Neural progenitor cell (in vitro differentiated cells): ENCODE results near the gene ZNF284. TPM values are rescaled to one million over a fixed set of nuclear protein-coding genes. Genes with fewer than 3 reads are reported as not detected.

ENCODE experiments used
- DNase-seq: peaks from one replicate; pipeline ENCODE4 v3.0.0-alpha.2; 2016; ENCODE audit warnings: low spot score
- H2AFZ ChIP-seq: fragments of 200-600 bp; sonication (generic); replicated peaks from 2 replicates; pipeline ENCODE4 v1.6.1; 2016; ENCODE audit warnings: antibody characterized with exemption
- H3F3A ChIP-seq: fragments of 200-600 bp; sonication (generic); 2 replicates; pipeline ENCODE4 v1.6.1; 2016; ENCODE audit warnings: antibody characterized with exemption, low read depth
- H3K27ac ChIP-seq: fragments of 200-600 bp; sonication (generic); 2 replicates; pipeline ENCODE4 v1.5.1; 2016; ENCODE audit warnings: mild to moderate bottlenecking
- H3K27me3 ChIP-seq: fragments of 200-600 bp; sonication (generic); 2 replicates; pipeline ENCODE4 v1.6.1; 2016; ENCODE audit warnings: mild to moderate bottlenecking, moderate library complexity
- H3K36me3 ChIP-seq: fragments of 200-600 bp; sonication (generic); 2 replicates; pipeline ENCODE4 v1.5.1; 2016
- H3K4me1 ChIP-seq: fragments of 200-600 bp; sonication (generic); 2 replicates; pipeline ENCODE4 v1.6.1; 2016; ENCODE audit warnings: mixed run types
- H3K4me2 ChIP-seq: fragments of 200-600 bp; sonication (generic); 2 replicates; pipeline ENCODE4 v1.6.1; 2016
- H3K4me3 ChIP-seq: fragments of 200-600 bp; sonication (generic); 2 replicates; pipeline ENCODE4 v1.5.1; 2016
- H3K79me2 ChIP-seq: fragments of 200-600 bp; sonication (generic); 2 replicates; pipeline ENCODE4 v1.6.1; 2016; ENCODE audit warnings: low read depth
- H3K9ac ChIP-seq: fragments of 200-600 bp; sonication (generic); 2 replicates; pipeline ENCODE4 v1.6.1; 2016
- H3K9me3 ChIP-seq: fragments of 200-600 bp; sonication (generic); 2 replicates; pipeline ENCODE4 v1.5.1; 2016; ENCODE audit warnings: low read depth
- H4K20me1 ChIP-seq: fragments of 200-600 bp; sonication (generic); 2 replicates; pipeline ENCODE4 v1.6.1; 2016; ENCODE audit warnings: low read depth
- H3K27ac Mint-ChIP-seq: 3 replicates; pipeline ENCODE4 v1.8.0; 2021; ENCODE audit warnings: mixed read lengths
- H3K27me3 Mint-ChIP-seq: 2 replicates; pipeline ENCODE4 v1.8.0; 2022; ENCODE audit warnings: low read depth, mild to moderate bottlenecking, inconsistent platforms, moderate library complexity, mixed read lengths; ENCODE audit not compliant: insufficient read depth
- H3K36me3 Mint-ChIP-seq: 3 replicates; pipeline ENCODE4 v1.8.0; 2021; ENCODE audit warnings: mixed read lengths
- H3K4me1 Mint-ChIP-seq: 3 replicates; pipeline ENCODE4 v1.8.0; 2021; ENCODE audit warnings: mixed read lengths
- H3K4me3 Mint-ChIP-seq: 3 replicates; pipeline ENCODE4 v1.8.0; 2021; ENCODE audit warnings: mild to moderate bottlenecking, moderate library complexity, mixed read lengths
- H3K9me3 Mint-ChIP-seq: 3 replicates; pipeline ENCODE4 v1.8.0; 2020; ENCODE audit warnings: mixed read lengths
- EZH2 ChIP-seq: fragments of 200-600 bp; sonication (generic); IDR thresholded peaks from 2 replicates; pipeline ENCODE4 v1.6.1; 2017; ENCODE audit warnings: antibody characterized with exemption, mild to moderate bottlenecking, moderate library complexity
- EZH2phosphoT487 ChIP-seq: fragments of 200-600 bp; sonication (generic); IDR thresholded peaks from 2 replicates; pipeline ENCODE4 v1.6.1; 2017; ENCODE audit warnings: antibody characterized with exemption
- total RNA-seq: library from RNA; depleted of rRNA; stranded (reverse); fragments of >200 nt; gene quantifications from 2 replicates; pipeline ENCODE4 v1.2.3, GENCODE V29; 2015; ENCODE audit warnings: low replicate concordance
- TF ChIP-seq, protein P1 (sequence below): fragments of 200-600 bp; sonication (generic); IDR thresholded peaks from 2 replicates; pipeline ENCODE4 v1.5.1; 2017; ENCODE audit warnings: antibody characterized with exemption, mild to moderate bottlenecking

ZNF284 gene
- total RNA-seq, 1 donor from 2014 or later = 5.6 TPM

DNA sequence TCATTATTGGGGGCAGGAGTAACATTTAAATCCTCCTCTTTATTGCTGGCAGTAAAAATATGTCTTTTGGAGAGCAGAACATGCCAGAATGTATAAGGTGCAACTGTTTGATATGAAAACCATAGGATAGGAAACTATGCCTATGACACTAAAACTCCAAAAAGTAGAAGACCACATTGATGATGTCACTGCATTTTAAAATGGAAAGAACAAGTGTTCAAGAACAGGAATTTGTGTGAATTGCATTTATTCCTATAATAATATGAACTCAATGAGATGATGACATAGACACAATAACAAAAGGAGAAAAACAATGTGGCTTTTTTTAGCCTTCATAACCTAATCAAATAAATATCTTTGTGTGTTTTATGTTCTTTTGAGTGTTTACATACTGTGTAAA, 37.5 kb downstream of the ZNF284 start:
- H3K4me1 Mint-ChIP-seq = peaks cover 10% of the 10 kb centered on the region
- peaks cover 54% of the 10 kb centered on the region for H3K36me3 Mint-ChIP-seq
- no peak overlapping the region for H3K27ac Mint-ChIP-seq
- no peak overlapping the region for H3K4me2 ChIP-seq
- H3F3A ChIP-seq = peaks cover 17% of the 10 kb centered on the region
- no peaks in the 10 kb centered on the region for H3K27me3 ChIP-seq
- H3K36me3 ChIP-seq = peaks cover 36% of the 10 kb centered on the region
- H4K20me1 ChIP-seq = no peaks in the 10 kb centered on the region
- no peak overlapping the region for H3K4me3 Mint-ChIP-seq
- no peak overlapping the region for H3K4me3 ChIP-seq
- peaks cover 2% of the 10 kb centered on the region for H3K27me3 Mint-ChIP-seq
- H3K4me1 ChIP-seq = peaks cover 4% of the 10 kb centered on the region
- DNase-seq = no peak
- peaks cover 20% of the 10 kb centered on the region for H3K79me2 ChIP-seq
- H3K27ac ChIP-seq = no peak overlapping the region
- peaks cover 36% of the 10 kb centered on the region for H3K9me3 ChIP-seq
- no peak overlapping the region for H3K9ac ChIP-seq
- TF ChIP-seq, protein P1, sequence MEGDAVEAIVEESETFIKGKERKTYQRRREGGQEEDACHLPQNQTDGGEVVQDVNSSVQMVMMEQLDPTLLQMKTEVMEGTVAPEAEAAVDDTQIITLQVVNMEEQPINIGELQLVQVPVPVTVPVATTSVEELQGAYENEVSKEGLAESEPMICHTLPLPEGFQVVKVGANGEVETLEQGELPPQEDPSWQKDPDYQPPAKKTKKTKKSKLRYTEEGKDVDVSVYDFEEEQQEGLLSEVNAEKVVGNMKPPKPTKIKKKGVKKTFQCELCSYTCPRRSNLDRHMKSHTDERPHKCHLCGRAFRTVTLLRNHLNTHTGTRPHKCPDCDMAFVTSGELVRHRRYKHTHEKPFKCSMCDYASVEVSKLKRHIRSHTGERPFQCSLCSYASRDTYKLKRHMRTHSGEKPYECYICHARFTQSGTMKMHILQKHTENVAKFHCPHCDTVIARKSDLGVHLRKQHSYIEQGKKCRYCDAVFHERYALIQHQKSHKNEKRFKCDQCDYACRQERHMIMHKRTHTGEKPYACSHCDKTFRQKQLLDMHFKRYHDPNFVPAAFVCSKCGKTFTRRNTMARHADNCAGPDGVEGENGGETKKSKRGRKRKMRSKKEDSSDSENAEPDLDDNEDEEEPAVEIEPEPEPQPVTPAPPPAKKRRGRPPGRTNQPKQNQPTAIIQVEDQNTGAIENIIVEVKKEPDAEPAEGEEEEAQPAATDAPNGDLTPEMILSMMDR = no peak
- TF ChIP-seq EZH2 (no peak), EZH2phosphoT487 (no peak)
- peaks cover 51% of the 10 kb centered on the region for H3K9me3 Mint-ChIP-seq
- no peak overlapping the region for H2AFZ ChIP-seq

DNA sequence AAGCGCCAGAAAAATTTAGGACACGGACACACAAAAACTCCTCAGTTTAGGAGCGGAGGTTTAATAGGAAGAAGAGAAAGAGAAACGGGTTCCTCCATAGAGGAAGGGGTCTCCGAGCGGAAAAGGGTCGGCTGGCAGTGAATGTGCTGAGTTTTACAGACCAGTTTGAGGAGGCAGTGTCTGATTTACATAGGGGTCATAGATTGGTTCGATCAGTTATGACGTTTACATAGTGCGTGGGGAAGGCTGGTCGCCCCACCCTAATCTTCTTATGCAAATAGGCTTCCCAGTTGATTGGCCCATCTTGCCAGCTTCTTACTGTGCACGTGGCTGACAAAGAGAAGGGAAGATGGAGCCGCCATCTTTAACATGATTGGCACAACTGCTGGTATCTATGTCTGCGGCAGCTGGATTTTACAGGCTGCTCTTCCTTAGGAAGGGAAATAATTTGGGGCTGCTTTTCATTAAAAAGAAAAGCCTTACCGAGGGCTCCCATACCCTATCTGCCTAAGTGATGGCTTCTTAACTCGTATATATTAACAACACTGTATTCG, 40.0 kb downstream of the ZNF284 start:
- peaks cover 4% of the 10 kb centered on the region for H3K4me1 ChIP-seq
- H2AFZ ChIP-seq = no peak overlapping the region
- peaks cover 31% of the 10 kb centered on the region for H3K9me3 ChIP-seq
- H3K27me3 ChIP-seq = no peaks in the 10 kb centered on the region
- H3K27ac ChIP-seq = peak overlapping the region; percentile 38
- H3F3A ChIP-seq = peaks cover 17% of the 10 kb centered on the region
- TF ChIP-seq EZH2phosphoT487 (no peak), EZH2 (no peak)
- TF ChIP-seq, protein P1 = no peak
- peak overlapping the region; percentile 94 for H3K4me3 ChIP-seq
- peak overlapping the region; percentile 28 for H3K9ac ChIP-seq
- H3K27me3 Mint-ChIP-seq = peaks cover 2% of the 10 kb centered on the region
- no peaks in the 10 kb centered on the region for H4K20me1 ChIP-seq
- peak; percentile 84 for DNase-seq
- no peak overlapping the region for H3K27ac Mint-ChIP-seq
- H3K36me3 Mint-ChIP-seq = peaks cover 38% of the 10 kb centered on the region
- peaks cover 20% of the 10 kb centered on the region for H3K36me3 ChIP-seq
- peak overlapping the region; percentile 100 for H3K4me3 Mint-ChIP-seq
- peaks cover 33% of the 10 kb centered on the region for H3K9me3 Mint-ChIP-seq
- peak overlapping the region; percentile 80 for H3K4me2 ChIP-seq
- H3K79me2 ChIP-seq = peaks cover 29% of the 10 kb centered on the region
- H3K4me1 Mint-ChIP-seq = peaks cover 13% of the 10 kb centered on the region

DNA sequence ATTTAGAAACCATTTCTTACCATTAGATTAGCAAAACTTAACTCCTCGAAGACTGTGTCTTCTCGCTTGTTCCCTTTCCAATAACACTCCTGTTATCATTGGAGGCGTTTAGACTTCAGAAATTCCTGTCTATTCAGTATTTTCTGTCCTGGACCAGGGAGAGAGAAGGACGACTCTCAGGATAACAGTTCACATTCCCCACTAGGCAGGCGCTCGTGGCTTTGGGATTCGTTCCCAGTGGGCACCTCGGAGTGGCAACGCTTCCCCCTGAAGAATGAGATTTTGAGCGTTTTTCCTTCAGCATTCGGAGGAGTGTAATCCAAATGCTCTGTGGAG, 40.8 kb downstream of the ZNF284 start:
- Mint-ChIP-seq H3K27ac (peak overlapping the region; percentile 97), H3K36me3 (peaks cover 30% of the 10 kb centered on the region), H3K9me3 (peaks cover 25% of the 10 kb centered on the region), H3K4me3 (peak overlapping the region; percentile 100), H3K27me3 (peaks cover 2% of the 10 kb centered on the region), H3K4me1 (peaks cover 13% of the 10 kb centered on the region)
- Histone ChIP-seq H3K4me3 (peak overlapping the region; percentile 94), H3K27ac (peak overlapping the region; percentile 7), H3K79me2 (peaks cover 29% of the 10 kb centered on the region), H3K27me3 (no peaks in the 10 kb centered on the region), H3K9me3 (peaks cover 24% of the 10 kb centered on the region), H3K9ac (peak overlapping the region; percentile 28), H3K36me3 (peaks cover 14% of the 10 kb centered on the region), H3F3A (peaks cover 17% of the 10 kb centered on the region), H2AFZ (peak overlapping the region; percentile 55), H4K20me1 (no peaks in the 10 kb centered on the region), H3K4me1 (peaks cover 4% of the 10 kb centered on the region), H3K4me2 (peak overlapping the region; percentile 80)
- no peak for DNase-seq
- TF ChIP-seq, protein P1 = no peak
- TF ChIP-seq EZH2phosphoT487 (no peak), EZH2 (no peak)
